Measurements from ENCODE around the gene GMDS.

Gene GMDS

DNA sequence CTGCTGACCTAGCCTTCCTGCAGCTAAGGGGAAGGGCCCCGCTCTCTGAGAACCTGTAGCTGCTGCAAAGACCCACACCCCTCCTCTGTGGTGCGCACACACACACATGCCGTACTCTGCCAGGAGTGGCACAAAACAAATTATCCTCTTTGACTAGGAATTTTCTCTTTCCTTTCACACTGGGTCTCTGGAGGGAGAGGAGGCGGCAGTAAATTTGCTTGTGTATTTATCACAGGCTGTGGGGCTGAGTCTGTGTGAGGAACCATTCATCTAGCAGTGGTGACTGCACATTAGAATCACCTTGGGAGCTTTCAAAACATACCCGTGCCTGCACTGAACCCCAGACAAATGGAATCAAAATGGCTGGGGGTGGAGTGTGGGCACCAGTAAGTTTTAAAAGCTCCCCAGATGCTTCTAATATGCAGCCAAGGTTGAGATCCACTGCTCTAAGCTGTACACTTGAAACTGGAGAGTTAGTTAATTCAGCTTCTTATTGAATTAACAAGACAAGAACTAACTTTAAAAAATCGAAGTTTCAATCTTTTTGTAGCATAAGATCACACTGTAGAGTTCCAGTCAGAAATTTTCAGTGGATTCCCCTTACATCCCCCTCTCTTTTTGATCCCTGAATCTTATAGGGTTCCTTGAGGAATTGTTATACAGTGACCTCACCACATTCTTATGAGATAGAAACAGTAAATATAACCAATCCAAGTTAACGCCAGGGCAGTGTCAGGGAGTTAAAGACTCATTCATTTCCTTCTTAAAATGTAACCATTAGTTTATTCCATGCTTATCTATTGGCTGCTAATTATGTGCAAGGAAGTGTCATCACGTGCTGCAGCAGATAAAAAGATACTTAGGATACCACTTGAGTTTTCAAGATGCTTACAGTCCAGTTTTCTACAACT is 29.8 kb upstream of the GMDS start:
- no peaks in the 10 kb centered on the region for H3K4me1 ChIP-seq (ENCODE audit: insufficient read depth, low read length)
- peaks cover 12% of the 10 kb centered on the region; the same call in 1 of the 2 replicates for H3K36me3 ChIP-seq (ENCODE audit: insufficient read depth, low read length)
- ATAC-seq (ENCODE audit: insufficient read depth, low read depth) = no peak
- H3K4me2 ChIP-seq (ENCODE audit: insufficient read depth, low read length) = no peak overlapping the region
- H4K20me1 ChIP-seq (ENCODE audit: insufficient read depth, low read length) = no peaks in the 10 kb centered on the region
- no peaks in the 10 kb centered on the region for H3K79me2 ChIP-seq (ENCODE audit: insufficient read depth, low read length)
- H3K4me3 ChIP-seq (ENCODE audit: low read depth in 1 of 2, low read length in 2 of 2) = no peak overlapping the region
- H3K9ac ChIP-seq (ENCODE audit: low read depth, low read length) = no peak overlapping the region
- DNase-seq = no peak
- peaks cover 8% of the 10 kb centered on the region for H3K9me3 ChIP-seq (ENCODE audit: insufficient read depth, low read length, severe bottlenecking)
- H3K27ac ChIP-seq (ENCODE audit: low read length) = no peak overlapping the region
- H3K27me3 ChIP-seq (ENCODE audit: insufficient read depth, low read length, poor library complexity) = no peaks in the 10 kb centered on the region
- TF ChIP-seq EZH2 (IDR thresholded peaks at IDR 0.05; ENCODE audit: borderline replicate concordance, low read depth, low read length, severe bottlenecking) (no peak), CTCF (IDR thresholded peaks at IDR 0.05; ENCODE audit: borderline replicate concordance, extremely low read depth, low read length, poor library complexity, severe bottlenecking) (no peak)
- H2AFZ ChIP-seq (ENCODE audit: low read depth, low read length) = no peak overlapping the region

- Histone ChIP-seq H2AFZ (ENCODE audit: low read depth, low read length) (no peak overlapping the region), H3K27me3 (ENCODE audit: insufficient read depth, low read length, poor library complexity) (no peaks in the 10 kb centered on the region), H3K4me3 (ENCODE audit: low read depth in 1 of 2, low read length in 2 of 2) (no peak overlapping the region), H3K9ac (ENCODE audit: low read depth, low read length) (no peak overlapping the region), H4K20me1 (ENCODE audit: insufficient read depth, low read length) (no peaks in the 10 kb centered on the region), H3K36me3 (ENCODE audit: insufficient read depth, low read length) (peaks cover 19% of the 10 kb centered on the region), H3K4me1 (ENCODE audit: insufficient read depth, low read length) (no peaks in the 10 kb centered on the region), H3K9me3 (ENCODE audit: insufficient read depth, low read length, severe bottlenecking) (no peaks in the 10 kb centered on the region), H3K27ac (ENCODE audit: low read length) (no peak overlapping the region), H3K79me2 (ENCODE audit: insufficient read depth, low read length) (no peaks in the 10 kb centered on the region), H3K4me2 (ENCODE audit: insufficient read depth, low read length) (no peak overlapping the region)
- TF ChIP-seq EZH2 (IDR thresholded peaks at IDR 0.05; ENCODE audit: borderline replicate concordance, low read depth, low read length, severe bottlenecking) (no peak), CTCF (IDR thresholded peaks at IDR 0.05; ENCODE audit: borderline replicate concordance, extremely low read depth, low read length, poor library complexity, severe bottlenecking) (no peak)
- no peak for DNase-seq
- no peak for ATAC-seq (ENCODE audit: insufficient read depth, low read depth)
Observed at GRCh38 chr6:2272696-2273095, 27.3 kb upstream of the GMDS start.

DNA sequence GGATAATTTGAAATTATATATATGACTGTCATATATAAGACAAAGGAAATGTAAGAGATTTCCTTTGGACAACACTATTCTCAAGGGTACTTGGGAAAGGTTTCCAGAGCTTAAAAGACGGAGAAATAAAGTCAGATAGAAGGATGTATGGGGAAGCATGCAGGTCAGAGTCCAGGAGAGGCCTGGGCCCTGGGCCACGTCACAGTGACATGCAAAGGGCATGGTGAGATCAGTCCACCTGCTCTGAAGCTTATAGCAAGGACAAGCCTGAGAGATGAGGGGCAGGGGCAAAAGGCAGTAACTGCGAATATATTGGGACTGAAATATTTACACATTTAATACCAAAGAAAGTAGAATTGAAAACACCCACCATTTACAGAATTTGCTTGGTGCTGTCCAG is 24.6 kb upstream of the GMDS start:
- Histone ChIP-seq H3K4me1 (ENCODE audit: insufficient read depth, low read length) (no peaks in the 10 kb centered on the region), H3K4me3 (ENCODE audit: low read depth in 1 of 2, low read length in 2 of 2) (no peak overlapping the region), H3K27ac (ENCODE audit: low read length) (no peak overlapping the region), H3K9me3 (ENCODE audit: insufficient read depth, low read length, severe bottlenecking) (no peaks in the 10 kb centered on the region), H3K9ac (ENCODE audit: low read depth, low read length) (no peak overlapping the region), H3K36me3 (ENCODE audit: insufficient read depth, low read length) (peaks cover 19% of the 10 kb centered on the region), H3K27me3 (ENCODE audit: insufficient read depth, low read length, poor library complexity) (no peaks in the 10 kb centered on the region), H3K4me2 (ENCODE audit: insufficient read depth, low read length) (no peak overlapping the region), H3K79me2 (ENCODE audit: insufficient read depth, low read length) (no peaks in the 10 kb centered on the region), H4K20me1 (ENCODE audit: insufficient read depth, low read length) (no peaks in the 10 kb centered on the region), H2AFZ (ENCODE audit: low read depth, low read length) (no peak overlapping the region)
- DNase-seq (no peak), ATAC-seq (ENCODE audit: insufficient read depth, low read depth) (no peak)
- TF ChIP-seq CTCF (IDR thresholded peaks at IDR 0.05; ENCODE audit: borderline replicate concordance, extremely low read depth, low read length, poor library complexity, severe bottlenecking) (no peak), EZH2 (IDR thresholded peaks at IDR 0.05; ENCODE audit: borderline replicate concordance, low read depth, low read length, severe bottlenecking) (no peak)

Measured in DND-41 (cell line).